Measurements from ENCODE around the gene DNAJC15. TPM values are rescaled to one million over a fixed set of nuclear protein-coding genes. Genes with fewer than 3 reads are reported as not detected.

The DNAJC15 gene
- total RNA-seq, 1 experiment from 2014 or later = 2.4 TPM

GRCh38 chr13:43102304-43102703 is 78.9 kb downstream of the DNAJC15 start:
- intact Hi-C loops (cut with micrococcal nuclease; ENCODE audit: unreplicated experiment) = no loop called here
- Histone ChIP-seq H3K27ac (ENCODE audit: low read depth, low read length, poor library complexity, severe bottlenecking) (no peak overlapping the region), H3K4me1 (ENCODE audit: insufficient read depth, low read length, poor library complexity, severe bottlenecking) (no peaks in the 10 kb centered on the region), H3K4me3 (ENCODE audit: low read depth, low read length, poor library complexity, severe bottlenecking) (no peak overlapping the region), H3K27me3 (replicated peaks; ENCODE audit: insufficient read depth, low read depth, low read length, poor library complexity) (no peaks in the 10 kb centered on the region), H3K9me3 (ENCODE audit: low read depth, low read length, poor library complexity, severe bottlenecking) (no peaks in the 10 kb centered on the region), H3K36me3 (ENCODE audit: insufficient read depth, low read length, poor library complexity, severe bottlenecking) (no peaks in the 10 kb centered on the region)
- ChIA-PET POLR2A (ENCODE audit: low non-redundant PET) (no interaction called here), CTCF (no interaction called here)
- DNase-seq (ENCODE audit: low spot score) = no peak
- BruUV-seq (replicated peaks) = no TSS peak
- TF ChIP-seq EZH2 (IDR thresholded peaks at IDR 0.05; ENCODE audit: borderline replicate concordance, low read depth, low read length, poor library complexity, severe bottlenecking) = no peak
- TF ChIP-seq CTCF (conservative IDR thresholded peaks at IDR 0.05; ENCODE audit: low read depth, low read length) = no peak

GRCh38 chr13:43107780-43108179 is 84.4 kb downstream of the DNAJC15 start:
- no peak overlapping the region for H3K27ac ChIP-seq (ENCODE audit: low read depth, low read length, poor library complexity, severe bottlenecking)
- H3K36me3 ChIP-seq (ENCODE audit: insufficient read depth, low read length, poor library complexity, severe bottlenecking) = no peaks in the 10 kb centered on the region
- BruUV-seq (replicated peaks) = no TSS peak
- CTCF ChIA-PET = no interaction called here
- no peak for DNase-seq (ENCODE audit: low spot score)
- peaks cover 5% of the 10 kb centered on the region for H3K4me1 ChIP-seq (ENCODE audit: insufficient read depth, low read length, poor library complexity, severe bottlenecking)
- intact Hi-C loops (cut with micrococcal nuclease; ENCODE audit: unreplicated experiment) = no loop called here
- H3K4me3 ChIP-seq (ENCODE audit: low read depth, low read length, poor library complexity, severe bottlenecking) = no peak overlapping the region
- H3K9me3 ChIP-seq (ENCODE audit: low read depth, low read length, poor library complexity, severe bottlenecking) = no peaks in the 10 kb centered on the region
- POLR2A ChIA-PET (ENCODE audit: low non-redundant PET) = no interaction called here
- H3K27me3 ChIP-seq (replicated peaks; ENCODE audit: insufficient read depth, low read depth, low read length, poor library complexity) = no peaks in the 10 kb centered on the region
- TF ChIP-seq CTCF (conservative IDR thresholded peaks at IDR 0.05; ENCODE audit: low read depth, low read length) = no peak
- TF ChIP-seq EZH2 (IDR thresholded peaks at IDR 0.05; ENCODE audit: borderline replicate concordance, low read depth, low read length, poor library complexity, severe bottlenecking) = no peak

GRCh38 chr13:43110036-43110435 is 86.7 kb downstream of the DNAJC15 start:
- H3K27me3 ChIP-seq (replicated peaks; ENCODE audit: insufficient read depth, low read depth, low read length, poor library complexity) = no peaks in the 10 kb centered on the region
- no peak overlapping the region for H3K27ac ChIP-seq (ENCODE audit: low read depth, low read length, poor library complexity, severe bottlenecking)
- peaks cover 5% of the 10 kb centered on the region for H3K4me1 ChIP-seq (ENCODE audit: insufficient read depth, low read length, poor library complexity, severe bottlenecking)
- no TSS peak for BruUV-seq (replicated peaks)
- H3K4me3 ChIP-seq (ENCODE audit: low read depth, low read length, poor library complexity, severe bottlenecking) = no peak overlapping the region
- POLR2A ChIA-PET (ENCODE audit: low non-redundant PET) = no interaction called here
- intact Hi-C loops (cut with micrococcal nuclease; ENCODE audit: unreplicated experiment) = no loop called here
- no peaks in the 10 kb centered on the region for H3K36me3 ChIP-seq (ENCODE audit: insufficient read depth, low read length, poor library complexity, severe bottlenecking)
- no peak for TF ChIP-seq CTCF (conservative IDR thresholded peaks at IDR 0.05; ENCODE audit: low read depth, low read length)
- no peak for TF ChIP-seq EZH2 (IDR thresholded peaks at IDR 0.05; ENCODE audit: borderline replicate concordance, low read depth, low read length, poor library complexity, severe bottlenecking)
- no peak for DNase-seq (ENCODE audit: low spot score)
- no peaks in the 10 kb centered on the region for H3K9me3 ChIP-seq (ENCODE audit: low read depth, low read length, poor library complexity, severe bottlenecking)
- CTCF ChIA-PET = no interaction called here

Data from A673 (cell line).